ENCODE results near the gene B4GALNT2. TPM values are rescaled to one million over a fixed set of nuclear protein-coding genes. Genes with fewer than 3 reads are reported as not detected.
A peak's percentile ranks its signal among the peaks of the same experiment; 100 is the strongest.

B4GALNT2 gene
- polyA plus RNA-seq, 6 donors from 2014 or later: not detected

DNA sequence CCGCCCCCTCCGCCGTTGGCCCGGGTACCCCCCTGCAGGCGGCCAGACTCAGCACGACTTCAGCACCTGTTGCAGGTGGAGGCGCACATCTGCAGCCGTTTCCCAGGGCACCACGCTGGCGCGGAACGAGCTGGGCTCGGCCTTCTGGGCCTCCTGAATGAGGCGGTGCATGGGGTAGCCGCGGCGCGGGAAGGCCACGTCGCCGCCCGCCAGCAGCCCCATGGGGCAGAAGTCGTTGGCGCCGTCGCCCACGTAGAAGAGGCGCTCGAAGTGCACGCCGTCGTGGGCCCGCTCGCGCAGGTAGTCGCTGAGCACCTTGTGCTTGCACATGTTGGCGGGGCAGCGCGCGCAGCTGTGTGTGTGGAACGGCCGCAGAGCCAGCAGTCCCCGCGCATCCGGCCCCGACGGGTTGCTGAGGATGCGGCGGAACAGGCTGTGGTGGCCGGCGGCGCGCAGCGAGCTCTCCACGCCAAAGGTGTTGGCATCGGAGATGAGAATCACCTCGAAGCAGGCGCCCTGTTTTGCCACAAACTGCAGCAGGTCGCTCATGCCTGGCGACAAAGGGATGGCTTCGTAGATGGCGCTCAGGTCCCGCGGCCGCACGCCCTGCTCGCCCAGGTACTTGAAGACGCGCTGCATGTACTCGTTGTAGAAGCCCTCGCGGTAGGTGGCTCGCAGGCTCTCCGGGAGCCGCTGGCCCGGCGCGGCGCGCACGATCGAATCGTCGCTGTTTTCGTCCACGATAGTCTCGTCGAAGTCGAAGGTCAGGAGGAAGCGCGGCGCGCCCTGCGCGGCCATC is 91.8 kb downstream of the B4GALNT2 start:
- Mint-ChIP-seq H3K4me3 (peak overlapping the region; percentile 75 to 90 (median 84)), H3K4me1 (peaks cover 34 to 45% (median 43%) of the 10 kb centered on the region in 3 donors), H3K9me3 (no peaks in the 10 kb centered on the region), H3K36me3 (no peaks in the 10 kb centered on the region), H3K27me3 (peaks cover 0 to 23% (median 6%) of the 10 kb centered on the region in 3 donors), H3K27ac (peak overlapping the region in 2 of 6 donors; percentile 79 to 81)
- DNase-seq (peak; percentile 37), ATAC-seq (ENCODE audit: low read depth in 2 of 2) (peak; percentile 27 to 29)

DNA sequence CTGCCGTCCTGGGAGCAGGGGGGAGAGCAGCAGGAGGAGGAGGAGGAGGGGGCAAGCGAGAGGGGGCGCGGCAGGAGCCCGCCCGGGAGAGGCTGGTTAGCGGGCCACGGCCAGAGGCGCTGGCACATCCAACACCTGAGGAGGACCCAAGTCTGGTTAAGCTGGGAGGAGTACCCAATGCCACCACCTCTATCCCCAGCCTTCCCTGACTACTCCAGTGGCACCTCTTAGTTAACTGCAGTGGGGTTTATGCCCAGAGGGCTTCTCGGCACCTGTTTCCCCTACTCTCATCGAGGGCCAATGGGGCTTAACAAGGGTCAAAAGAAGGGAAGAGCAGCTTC is 92.4 kb downstream of the B4GALNT2 start:
- DNase-seq (no peak), ATAC-seq (ENCODE audit: low read depth in 2 of 2) (no peak)
- Mint-ChIP-seq H3K9me3 (no peaks in the 10 kb centered on the region), H3K4me1 (peaks cover 31 to 45% (median 43%) of the 10 kb centered on the region in 3 donors), H3K4me3 (peak overlapping the region in 7 of 8 donors; percentile 72 to 90 (median 78)), H3K27ac (peak overlapping the region in 2 of 6 donors; percentile 79 to 81), H3K27me3 (peaks cover 0 to 29% (median 9%) of the 10 kb centered on the region in 3 donors), H3K36me3 (no peaks in the 10 kb centered on the region)

DNA sequence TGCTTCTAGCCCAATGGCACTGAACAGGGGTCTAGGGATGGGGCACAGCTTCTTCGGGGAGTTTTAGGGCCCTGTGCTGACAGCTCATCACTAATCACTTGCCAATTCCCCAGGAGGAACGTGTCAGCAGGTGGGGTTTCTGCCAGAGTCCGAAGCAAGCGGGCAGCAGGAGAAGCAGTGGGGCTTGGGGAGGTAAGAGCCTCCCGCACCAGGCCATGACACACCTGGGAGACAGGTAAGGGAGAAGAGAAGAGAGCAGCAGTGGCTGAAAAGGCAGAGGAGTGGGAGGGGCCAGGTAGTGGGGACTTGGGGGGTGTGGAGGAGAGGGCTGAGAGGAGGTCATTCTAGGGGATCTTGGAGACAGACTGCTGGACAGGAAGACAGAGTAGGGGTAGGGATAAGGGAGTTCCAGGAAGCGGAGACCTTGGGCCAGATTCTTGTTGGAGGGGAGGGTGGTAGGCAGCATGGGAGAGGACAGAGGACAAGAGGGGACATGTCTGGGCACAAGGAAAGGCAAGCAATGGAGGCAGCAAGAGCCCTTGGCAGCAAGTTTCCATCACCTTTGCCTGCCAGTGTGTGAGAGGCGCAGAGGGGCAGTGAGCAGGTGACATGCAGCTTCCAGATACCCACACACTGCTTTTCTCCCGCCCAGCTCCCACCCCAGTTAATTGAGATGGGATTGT is 93.1 kb downstream of the B4GALNT2 start:
- DNase-seq: no peak
- no peaks in the 10 kb centered on the region for H3K9me3 Mint-ChIP-seq
- peak overlapping the region in 2 of 6 donors; percentile 37 to 96 for H3K27ac Mint-ChIP-seq
- ATAC-seq (ENCODE audit: low read depth in 2 of 2): no peak
- no peaks in the 10 kb centered on the region for H3K36me3 Mint-ChIP-seq
- peaks cover 0 to 29% (median 9%) of the 10 kb centered on the region in 3 donors for H3K27me3 Mint-ChIP-seq
- H3K4me1 Mint-ChIP-seq: peaks cover 27 to 49% (median 40%) of the 10 kb centered on the region in 3 donors
- H3K4me3 Mint-ChIP-seq: peak overlapping the region in 7 of 8 donors; percentile 9 to 90 (median 64)

Other genes with a start within 250 kb of the B4GALNT2 start
- 100 to 1,000 TPM; 170 to 239 (median 193) TPM for gene ATP5MC1, start 240.0 kb upstream of the B4GALNT2 start, polyA plus RNA-seq (ENCODE audit: low read depth in 6 of 6)
- 10 to 100 TPM; 75.2 to 89.3 (median 76.9) TPM for gene UBE2Z, start 224.4 kb upstream of the B4GALNT2 start, polyA plus RNA-seq (ENCODE audit: low read depth in 6 of 6)
- gene SNF8, start 187.9 kb upstream of the B4GALNT2 start, polyA plus RNA-seq (ENCODE audit: low read depth in 6 of 6): 100 to 1,000 TPM in 4 of 6 donors, 10 to 100 TPM in 2; 92.4 to 140 (median 108) TPM
- gene GIP, start 164.2 kb upstream of the B4GALNT2 start, polyA plus RNA-seq (ENCODE audit: low read depth in 6 of 6): not detected
- gene IGF2BP1, start 135.4 kb upstream of the B4GALNT2 start, polyA plus RNA-seq (ENCODE audit: low read depth in 6 of 6): not detected
- gene GNGT2, start 77.8 kb downstream of the B4GALNT2 start, polyA plus RNA-seq (ENCODE audit: low read depth in 6 of 6): 10 to 100 TPM in 3 of 6 donors, 1 to 10 TPM in 3; 4.5 to 16.0 (median 11.3) TPM
- 10 to 100 TPM in 4 of 6 donors, 1 to 10 TPM in 2; 8.1 to 28.4 (median 18.0) TPM for gene ABI3, start 77.9 kb downstream of the B4GALNT2 start, polyA plus RNA-seq (ENCODE audit: low read depth in 6 of 6)
- under 1 TPM in 4 of 6 donors, not detected in 2; 0.25 to 0.58 (median 0.31) TPM for gene PHOSPHO1, start 98.0 kb downstream of the B4GALNT2 start, polyA plus RNA-seq (ENCODE audit: low read depth in 6 of 6)
- 10 to 100 TPM; 16.9 to 38.2 (median 33.7) TPM for gene ZNF652, start 229.5 kb downstream of the B4GALNT2 start, polyA plus RNA-seq (ENCODE audit: low read depth in 6 of 6)

Data from naive B cell (primary cell).